ENCODE results near the gene SLC7A1.

Gene SLC7A1

DNA sequence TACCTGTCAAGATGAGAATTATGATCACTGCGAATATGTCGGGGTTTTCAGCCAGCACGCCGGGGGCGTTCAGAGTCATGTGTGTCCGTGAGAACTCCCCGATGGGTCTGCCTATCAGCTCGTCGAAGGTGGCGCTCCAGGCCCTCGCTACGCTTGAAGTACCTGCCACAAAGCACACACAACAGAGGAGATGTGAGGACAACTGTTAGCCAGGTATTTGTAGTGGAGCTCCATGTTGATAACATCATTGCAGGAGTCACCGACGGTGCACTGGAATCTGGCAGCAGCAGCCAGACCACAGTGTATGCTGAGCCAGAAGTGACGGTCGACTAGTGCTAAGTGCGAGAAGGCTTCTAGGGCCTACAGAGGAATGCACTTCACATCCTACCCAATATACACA lies 62.7 kb downstream of the SLC7A1 start:
- in situ Hi-C loops (cut with MboI; ENCODE audit: low sequenced_read_pairs) = no loop called here

DNA sequence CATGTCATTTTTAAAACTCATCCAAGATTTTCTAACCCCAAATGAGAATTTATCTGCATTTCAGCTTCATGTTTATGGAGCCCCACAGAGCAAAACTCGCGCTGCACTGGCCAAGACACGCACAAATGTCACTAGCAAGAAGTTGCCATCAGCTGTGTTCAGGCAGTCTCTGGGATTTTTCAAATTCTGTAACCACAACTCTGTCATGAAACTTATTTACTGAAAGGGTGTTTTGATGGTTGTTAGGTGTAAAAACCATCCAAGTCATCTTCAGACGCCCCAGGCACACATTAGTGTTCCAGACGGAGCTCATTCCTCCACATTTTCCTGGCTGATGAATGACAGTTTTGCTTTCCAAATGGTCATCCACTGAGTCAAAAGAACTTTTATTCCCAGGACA lies 63.4 kb downstream of the SLC7A1 start:
- in situ Hi-C loops (cut with MboI; ENCODE audit: low sequenced_read_pairs) = no loop called here

DNA sequence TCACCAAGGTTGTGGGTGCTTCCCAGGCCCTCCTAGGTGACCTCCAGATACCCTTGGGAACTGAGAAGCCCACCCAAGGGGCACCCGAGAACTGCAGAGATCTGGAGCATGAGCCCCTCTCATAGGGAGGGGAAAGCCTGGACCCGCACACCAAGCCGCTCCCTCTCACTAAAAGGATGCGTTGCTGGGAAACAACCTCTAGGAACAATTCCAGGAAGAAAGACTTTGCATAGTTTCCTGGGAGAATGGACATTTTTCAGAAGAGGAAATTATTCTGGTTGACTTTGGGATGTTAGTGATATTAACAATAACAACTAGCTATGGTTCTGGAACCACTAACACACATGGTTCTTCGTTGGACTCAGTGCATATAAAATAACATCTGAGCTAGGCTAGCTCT lies 64.6 kb downstream of the SLC7A1 start:
- in situ Hi-C loops (cut with MboI; ENCODE audit: low sequenced_read_pairs) = no loop called here

DNA sequence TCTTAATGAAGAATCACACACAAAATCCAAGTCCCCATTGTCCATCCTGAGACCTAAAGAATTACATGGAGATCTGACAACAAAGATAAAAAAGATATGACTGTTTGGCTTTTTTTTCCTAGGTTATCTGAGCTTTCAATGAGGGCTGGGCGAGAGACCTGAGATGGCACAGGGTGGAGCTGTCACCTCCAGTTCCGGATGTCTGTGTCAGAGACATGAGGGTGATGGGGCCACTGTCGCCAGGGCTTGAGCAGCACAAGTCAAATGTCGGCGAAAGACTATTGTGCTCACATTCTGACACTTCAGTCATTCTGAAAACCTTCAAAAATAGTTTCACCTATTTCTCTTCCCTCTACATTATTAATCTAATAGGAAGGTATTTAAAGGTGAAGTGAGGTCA lies 65.7 kb downstream of the SLC7A1 start:
- in situ Hi-C loops (cut with MboI; ENCODE audit: low sequenced_read_pairs) = no loop called here

DNA sequence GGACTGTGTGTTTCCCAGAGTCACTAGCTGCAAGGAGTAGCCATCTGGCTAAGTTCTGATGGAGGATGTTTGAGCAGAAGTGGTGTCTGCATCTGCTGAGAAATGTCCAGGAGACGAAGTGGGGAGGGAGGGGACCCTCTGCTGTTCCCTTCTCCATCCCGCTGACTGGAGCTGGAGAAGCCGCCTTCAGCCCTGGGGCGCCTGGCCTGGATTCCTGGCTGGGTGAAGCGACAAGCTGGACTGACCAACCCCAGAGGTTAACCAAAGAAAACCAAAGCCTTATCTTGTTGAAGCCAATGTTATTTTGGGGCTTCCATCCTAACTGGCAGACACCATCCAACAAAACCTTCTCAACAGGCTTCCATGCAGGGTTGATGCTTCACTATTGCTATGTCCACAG lies 67.6 kb downstream of the SLC7A1 start:
- in situ Hi-C loops (cut with MboI; ENCODE audit: low sequenced_read_pairs) = no loop called here

DNA sequence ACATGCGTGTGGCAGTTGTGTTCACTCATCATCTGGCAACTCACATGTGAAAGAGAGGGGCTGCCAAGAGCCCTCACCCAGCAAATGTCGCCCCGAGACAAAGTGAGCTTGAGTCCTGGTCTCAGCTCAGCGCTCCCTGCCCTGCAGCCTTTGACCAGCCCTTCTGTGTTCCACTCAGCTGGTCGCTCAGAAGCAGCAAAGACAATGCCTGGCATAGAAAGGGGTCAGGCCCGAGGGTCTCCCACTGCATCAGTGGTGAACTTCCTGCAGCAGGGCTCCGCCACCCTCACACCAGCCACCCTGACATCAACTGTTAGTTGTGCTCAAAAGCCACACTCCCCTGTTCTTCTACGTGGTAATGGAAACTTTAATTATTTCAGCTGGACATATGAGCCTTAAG lies 68.0 kb downstream of the SLC7A1 start:
- in situ Hi-C loops (cut with MboI; ENCODE audit: low sequenced_read_pairs) = no loop called here

DNA sequence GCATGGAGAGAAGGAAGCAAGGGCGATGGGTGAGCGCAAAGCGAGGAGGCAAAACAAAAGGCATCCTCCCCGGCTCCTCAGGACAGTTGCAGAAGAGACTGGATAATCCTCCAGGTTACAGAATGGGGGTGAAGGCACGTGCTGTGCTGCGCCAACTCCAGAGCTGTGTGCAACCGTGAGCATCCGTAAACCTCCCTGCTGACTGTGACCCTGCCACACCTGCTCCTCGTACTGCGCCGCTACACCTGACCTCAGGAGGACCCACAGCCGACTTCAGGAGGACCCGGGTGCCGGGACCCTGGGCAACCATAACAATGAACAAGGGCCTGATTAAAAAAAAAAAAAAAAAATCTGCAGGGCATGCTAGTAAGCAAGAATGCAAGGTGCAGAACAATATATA lies 68.7 kb downstream of the SLC7A1 start:
- in situ Hi-C loops (cut with MboI; ENCODE audit: low sequenced_read_pairs) = no loop called here

DNA sequence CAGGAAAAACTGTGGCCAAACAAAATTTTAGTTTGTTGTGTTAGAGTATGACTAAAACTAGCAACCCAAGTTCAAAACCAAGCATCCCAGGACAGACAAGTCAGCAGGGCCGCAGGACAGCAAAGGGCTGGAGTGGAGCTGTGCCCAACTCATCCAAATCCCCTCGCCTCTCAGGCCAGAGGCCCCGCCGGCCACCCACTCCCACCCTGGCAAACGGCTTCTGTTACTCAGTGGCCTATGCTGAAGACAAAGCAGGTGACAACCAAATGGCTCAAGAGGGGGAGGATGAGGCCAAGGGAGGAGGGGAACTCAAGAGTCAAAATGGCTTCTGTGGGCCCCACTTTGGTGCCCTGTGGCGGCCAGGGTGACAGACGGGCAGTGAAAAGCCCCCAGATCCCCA lies 69.7 kb downstream of the SLC7A1 start:
- in situ Hi-C loops (cut with MboI; ENCODE audit: low sequenced_read_pairs) = no loop called here

DNA sequence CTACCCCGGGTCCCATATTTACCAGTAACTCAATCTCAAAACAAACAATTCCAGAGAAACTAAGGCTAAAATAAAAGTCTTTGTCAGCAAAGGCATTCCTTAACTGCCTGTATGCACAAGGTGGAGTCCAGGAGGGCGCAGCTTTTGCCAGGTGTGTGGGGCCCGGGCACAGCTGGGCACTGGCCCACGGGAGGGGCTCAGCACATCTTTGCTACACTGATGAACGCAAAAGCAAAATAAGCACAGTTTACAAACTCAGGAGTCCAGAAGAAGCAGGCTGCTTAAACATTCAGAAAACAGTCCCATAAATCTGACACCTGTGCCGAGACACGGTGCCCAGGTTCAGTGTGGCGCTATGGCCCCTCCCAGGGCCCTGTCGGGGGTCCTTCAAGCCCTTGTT lies 70.8 kb downstream of the SLC7A1 start:
- in situ Hi-C loops (cut with MboI; ENCODE audit: low sequenced_read_pairs) = no loop called here

DNA sequence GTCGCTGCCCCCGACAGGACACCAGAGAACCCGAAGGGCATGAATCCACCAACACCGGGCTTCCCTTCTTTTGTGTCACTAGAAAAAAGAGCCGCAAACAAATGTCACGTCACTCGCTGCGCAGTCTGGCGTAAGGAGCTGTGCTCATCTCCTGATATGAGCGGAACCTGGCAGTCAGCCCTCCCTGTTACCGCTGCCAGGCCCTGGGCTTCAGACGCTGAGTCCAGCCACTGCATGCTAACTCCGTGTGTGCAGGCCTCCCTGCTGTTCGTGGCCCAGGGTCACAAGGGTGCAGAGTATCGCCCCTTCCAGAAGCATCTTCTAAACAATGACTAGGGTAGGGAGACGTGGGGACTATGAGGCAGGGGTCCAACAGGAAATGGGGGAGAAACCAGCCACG lies 71.3 kb downstream of the SLC7A1 start:
- in situ Hi-C loops (cut with MboI; ENCODE audit: low sequenced_read_pairs) = no loop called here

DNA sequence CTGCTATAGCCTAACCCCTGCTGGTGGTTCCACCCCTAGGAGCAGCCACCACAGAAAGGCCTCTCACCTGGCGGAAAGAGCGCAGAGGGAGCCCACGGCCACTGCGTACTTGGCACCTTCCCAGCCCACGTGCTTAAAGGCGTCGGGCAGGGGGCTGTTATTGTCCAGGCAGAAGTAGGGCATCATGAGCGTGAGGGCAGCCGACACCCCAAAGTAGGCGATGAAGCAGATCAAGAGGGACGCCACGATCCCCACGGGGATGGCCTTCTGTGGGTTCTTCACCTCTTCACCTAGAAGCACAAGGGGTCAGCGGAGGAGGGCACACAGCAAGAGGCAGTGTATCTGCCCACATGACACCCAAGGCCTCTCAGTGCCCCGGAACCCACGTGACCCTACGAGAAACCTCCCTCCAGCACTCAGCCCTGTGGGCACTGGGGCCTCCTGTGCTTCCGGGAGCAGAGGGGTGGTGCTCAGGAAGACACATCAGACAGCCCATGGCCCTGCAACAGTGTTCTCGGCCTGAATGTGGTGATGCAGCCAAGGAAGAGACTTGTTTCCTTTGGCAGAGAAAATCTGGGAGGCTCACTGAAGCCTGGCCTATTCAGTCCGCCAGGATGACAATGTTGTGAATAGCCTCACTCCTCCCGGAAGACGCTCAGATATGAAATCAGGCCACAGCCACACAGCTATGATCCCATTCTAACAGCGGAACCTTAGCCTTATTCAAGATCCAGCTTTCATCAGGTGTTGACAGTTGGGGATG lies 72.1 kb downstream of the SLC7A1 start:
- in situ Hi-C loops (cut with MboI; ENCODE audit: low sequenced_read_pairs) = no loop called here

DNA sequence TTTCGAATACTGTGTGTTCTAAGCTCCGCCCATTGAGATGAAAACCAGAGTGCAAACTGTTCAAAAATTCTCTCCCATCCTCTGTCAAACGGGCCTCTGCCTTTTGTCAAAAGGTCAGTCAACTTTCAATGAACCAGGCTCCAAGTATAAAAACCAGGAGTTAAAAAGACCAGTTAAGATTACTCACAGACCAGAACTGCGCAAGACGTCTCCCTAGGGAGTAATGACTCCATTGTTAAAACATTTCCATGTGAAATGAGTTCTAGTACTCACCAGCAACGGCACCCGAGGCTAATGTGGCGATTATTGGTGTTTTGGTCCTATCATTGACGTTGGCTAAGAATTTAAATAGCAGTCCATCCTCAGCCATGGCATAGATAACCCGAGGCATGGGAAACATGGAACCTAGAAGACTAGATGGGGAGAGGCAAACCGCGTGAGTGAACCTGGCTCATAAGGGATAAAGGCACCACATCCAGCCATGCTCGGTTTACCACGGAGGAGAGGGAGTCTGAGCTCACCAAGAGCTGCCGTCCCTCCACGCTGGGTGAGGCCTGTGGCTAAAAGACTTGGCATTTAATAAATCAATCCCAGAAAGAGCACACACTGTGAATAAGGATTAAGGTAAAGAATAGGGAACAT lies 73.3 kb downstream of the SLC7A1 start:
- in situ Hi-C loops (cut with MboI; ENCODE audit: low sequenced_read_pairs) = no loop called here

DNA sequence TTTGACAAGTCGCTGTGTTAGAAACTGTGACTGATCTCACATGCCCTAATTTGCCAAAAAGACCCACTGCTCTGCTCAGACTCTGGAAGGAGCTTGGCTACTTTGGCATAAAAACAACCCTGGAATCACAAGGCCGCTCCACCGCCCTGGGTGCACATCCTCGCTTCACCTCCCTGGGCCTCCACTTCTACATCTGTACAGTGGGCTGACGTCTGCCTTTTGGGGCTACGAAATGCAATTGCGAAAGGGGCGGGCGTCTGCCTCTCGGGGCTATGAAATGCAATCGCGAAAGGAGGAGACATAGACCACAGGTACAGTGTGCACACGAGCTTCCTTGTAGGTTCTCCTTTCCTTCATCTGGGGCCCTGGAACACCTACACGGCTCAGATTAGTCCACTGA lies 74.2 kb downstream of the SLC7A1 start:
- in situ Hi-C loops (cut with MboI; ENCODE audit: low sequenced_read_pairs) = no loop called here

DNA sequence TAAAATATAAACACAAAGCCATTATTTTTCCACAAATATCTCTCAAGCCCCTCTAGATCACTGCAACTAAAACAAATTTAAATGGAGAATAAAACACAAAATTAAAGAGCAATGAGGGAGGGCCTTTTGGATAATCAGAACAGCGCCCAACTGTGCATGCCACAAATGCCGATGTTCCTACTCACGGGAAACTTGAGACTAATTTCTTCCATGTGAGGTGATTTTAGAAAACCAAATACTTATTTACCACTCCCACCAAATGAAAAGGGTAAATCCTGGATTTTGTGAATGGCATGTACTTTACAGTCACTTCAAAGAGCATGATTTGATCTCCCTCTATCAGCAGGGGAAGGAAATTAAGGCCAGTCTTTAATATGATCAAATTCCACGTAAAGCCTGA lies 74.8 kb downstream of the SLC7A1 start:
- in situ Hi-C loops (cut with MboI; ENCODE audit: low sequenced_read_pairs) = no loop called here

DNA sequence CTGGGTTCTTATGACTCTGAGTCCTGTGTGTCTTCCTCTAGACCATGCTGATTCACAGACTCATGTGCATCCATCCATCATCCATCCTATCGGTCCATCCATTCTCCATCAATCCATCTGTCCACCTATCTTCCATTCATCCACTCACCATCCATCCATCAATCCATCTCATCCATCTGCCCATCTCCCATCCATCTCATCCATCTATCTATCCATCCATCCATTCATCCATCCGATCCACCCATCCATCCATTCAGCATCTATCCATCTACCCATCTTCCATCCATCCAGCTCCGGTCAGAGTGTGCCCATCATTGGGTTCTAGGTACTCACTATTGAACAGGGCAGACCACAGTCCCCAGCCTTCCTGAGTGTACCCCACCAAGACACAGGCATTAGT lies 75.6 kb downstream of the SLC7A1 start:
- in situ Hi-C loops (cut with MboI; ENCODE audit: low sequenced_read_pairs) = no loop called here

DNA sequence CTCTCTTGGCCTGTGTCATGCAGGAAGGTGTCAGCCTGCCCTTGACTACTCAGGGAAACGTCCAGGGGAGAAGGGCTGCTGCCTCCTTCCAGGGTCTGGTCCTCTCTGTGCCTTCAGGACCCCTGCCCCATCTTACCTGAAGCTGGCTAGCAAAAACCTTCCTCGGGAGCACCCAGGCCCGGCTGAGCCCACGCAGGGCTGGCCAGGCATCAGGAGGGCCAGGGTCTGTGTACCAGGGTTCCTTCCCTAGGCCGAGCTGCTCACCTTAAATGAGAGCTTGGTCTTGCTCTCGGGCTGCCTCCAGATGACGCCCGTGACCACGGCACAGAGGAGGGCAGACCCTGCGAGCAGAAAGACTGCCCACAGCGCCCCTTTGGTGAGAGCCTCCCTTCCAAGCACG lies 78.6 kb downstream of the SLC7A1 start:
- in situ Hi-C loops (cut with MboI; ENCODE audit: low sequenced_read_pairs) = no loop called here

DNA sequence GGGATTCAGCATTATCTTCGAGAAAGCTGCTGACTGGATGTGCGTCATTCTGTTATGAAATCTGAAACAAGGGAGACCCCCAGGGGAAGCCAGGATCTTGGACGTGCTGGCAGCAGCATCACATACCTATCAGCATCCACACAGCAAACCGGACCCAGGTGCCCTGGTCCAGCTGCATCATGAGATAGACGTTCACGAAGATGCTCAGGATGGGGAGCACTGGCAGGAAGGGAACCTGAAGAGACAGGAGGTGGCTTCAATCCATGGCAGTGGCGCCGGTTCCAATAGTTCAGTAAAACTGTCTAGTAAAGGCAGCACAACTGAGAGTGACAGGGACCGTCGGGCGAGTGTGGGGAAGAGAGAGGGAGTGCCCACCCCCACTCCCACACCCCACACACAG lies 79.5 kb downstream of the SLC7A1 start:
- in situ Hi-C loops (cut with MboI; ENCODE audit: low sequenced_read_pairs) = no loop called here

DNA sequence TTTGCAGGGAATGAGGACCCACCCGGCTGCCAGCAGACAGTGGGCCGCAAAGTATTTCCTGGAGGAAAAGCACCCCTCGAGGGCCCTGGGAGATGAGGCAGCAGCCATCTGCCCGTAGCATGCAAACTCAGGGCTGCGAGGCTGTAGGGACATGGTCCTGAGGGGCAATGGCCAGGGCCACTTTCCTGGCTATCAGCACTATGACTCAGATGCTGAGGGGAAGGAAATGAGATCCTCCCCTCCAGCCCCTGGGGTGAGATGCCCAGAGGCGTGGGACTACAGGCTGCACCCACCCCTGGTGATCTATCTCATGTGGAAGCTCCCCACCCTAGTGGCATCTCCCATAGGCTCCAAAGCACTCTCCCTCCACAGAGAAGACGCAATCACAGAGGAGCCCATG lies 80.1 kb downstream of the SLC7A1 start:
- in situ Hi-C loops (cut with MboI; ENCODE audit: low sequenced_read_pairs) = no loop called here

DNA sequence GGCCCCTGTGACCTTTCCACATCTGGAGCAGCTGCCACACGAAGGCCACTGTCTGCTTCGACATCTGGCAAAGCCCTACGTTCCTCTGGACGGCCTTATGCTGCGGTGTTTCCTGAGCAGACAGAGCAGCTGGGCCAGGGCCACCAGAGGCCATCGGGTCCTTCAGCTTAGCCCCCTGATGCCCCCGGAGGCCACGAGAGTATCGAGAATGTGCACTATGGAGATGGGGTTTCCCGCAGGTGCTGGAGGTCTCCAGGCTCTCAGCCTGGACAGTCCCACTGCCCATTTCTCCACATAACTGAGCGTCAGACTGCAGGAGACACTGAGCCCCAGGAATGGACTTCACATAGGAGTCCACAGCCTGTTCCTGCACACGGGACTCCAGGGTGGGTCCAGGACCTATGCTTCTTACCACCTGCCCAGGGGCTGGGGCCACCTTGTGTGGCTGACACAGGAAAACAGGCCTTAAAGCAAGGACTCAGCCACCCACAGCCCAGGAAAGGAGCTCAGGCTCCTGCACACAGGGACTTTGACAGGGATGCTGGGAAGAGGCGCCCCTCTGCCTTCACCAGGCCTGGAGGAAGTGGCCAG lies 80.7 kb downstream of the SLC7A1 start:
- in situ Hi-C loops (cut with MboI; ENCODE audit: low sequenced_read_pairs) = no loop called here

DNA sequence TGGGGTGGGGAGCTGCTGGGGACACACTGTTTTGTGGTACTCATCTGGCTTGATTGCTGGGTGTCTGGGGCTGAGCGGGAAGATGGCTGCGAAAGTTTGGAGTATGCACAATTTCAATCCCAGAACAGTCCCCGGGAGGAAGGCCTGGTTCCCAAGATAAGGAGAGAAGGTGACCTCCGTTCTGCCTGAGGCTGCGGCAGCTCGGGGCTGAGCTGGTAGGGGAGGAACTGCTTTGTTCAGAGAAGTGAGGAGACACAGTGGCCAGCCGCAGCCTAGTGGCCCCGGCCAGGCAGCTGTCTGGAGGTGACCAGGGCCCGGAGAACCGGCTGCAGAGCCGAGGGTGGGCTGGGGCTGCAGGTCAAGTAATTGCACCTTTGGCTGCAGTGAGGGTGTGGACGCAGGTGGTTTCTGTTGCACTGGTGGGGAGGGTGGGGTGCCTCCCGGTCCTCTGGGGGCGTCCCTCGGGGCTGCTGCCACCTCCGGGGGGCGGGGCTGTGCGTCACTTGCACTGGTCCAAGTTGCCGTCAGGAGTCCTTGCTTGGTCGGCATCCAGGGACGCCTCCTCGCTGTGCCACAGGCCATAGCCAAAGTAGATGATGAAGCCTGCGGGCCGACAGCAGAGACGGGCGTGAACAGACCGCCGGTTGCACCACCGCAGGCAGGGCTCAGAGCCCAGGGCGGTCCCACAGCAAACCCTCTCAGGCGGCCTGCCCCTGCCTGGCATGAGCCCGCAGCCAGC lies 81.3 kb downstream of the SLC7A1 start:
- in situ Hi-C loops (cut with MboI; ENCODE audit: low sequenced_read_pairs) = no loop called here

DNA sequence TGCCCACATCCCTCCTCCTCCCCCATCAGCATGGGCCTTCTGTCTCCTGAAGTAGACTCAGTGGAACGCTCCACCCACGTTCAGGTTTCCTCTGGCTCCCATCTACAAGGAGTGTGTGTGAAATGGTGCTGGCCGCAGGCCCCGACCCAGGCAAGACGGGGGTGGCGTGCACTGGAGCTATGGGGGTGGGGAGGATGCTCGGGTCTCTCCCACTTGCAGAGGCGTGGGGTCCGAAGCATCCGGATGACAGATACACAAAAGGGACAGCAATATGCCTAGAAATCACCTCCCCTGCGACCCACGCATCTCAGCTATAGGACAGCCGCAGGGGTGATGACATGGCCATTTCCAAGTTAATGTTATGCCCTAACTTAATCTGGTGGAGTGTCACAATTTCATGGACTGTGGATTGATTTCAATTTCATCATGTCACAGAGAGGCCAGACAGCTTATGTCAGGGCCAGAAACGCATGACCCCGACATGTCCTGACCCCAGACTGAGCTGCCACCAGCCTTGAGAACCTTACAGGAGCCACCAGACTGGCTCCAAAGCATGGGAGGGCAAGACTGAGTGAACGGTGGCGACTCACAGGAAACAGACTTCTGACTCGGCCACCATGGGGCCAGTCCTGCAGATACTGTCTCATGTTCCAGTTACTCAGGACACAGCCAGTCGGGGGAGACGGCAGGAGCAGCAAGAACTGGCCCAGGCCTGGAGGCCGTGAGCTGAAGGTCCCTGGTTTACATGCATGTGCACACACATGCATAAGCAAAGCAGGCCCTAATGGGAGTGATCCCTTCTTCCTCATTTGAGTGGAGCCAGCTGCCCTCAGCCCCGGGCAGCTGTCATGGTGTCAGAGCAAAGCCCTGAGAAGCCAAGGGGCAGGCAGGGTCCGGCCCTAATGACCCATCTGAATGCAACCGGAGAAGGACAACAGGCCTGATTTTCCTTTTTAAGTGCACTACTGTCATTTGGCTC lies 82.2 kb downstream of the SLC7A1 start:
- in situ Hi-C loops (cut with MboI; ENCODE audit: low sequenced_read_pairs) = no loop called here
